Muscle layer of duodenum (tissue), 2 donors: ENCODE measurements around the gene FCAMR.

Source experiments
- H3K27ac ChIP-seq: one replicate; pipeline ENCODE4 v1.7.0; 2013; ENCODE audit warnings: mild to moderate bottlenecking, low read length
- H3K27me3 ChIP-seq: one replicate; pipeline ENCODE4 v1.7.0; 2013; ENCODE audit warnings: low read depth, mild to moderate bottlenecking, control low read depth, low read length
- H3K36me3 ChIP-seq, 2 donors: one replicate each; pipeline ENCODE4 v1.7.0; 2013; ENCODE audit warnings: low read length in 2 of 2, control low read depth in 1 of 2, mild to moderate bottlenecking in 1 of 2; ENCODE audit not compliant: insufficient read depth in 2 of 2, control insufficient read depth in 1 of 2
- H3K4me1 ChIP-seq, 2 donors: one replicate each; pipeline ENCODE4 v1.7.0; 2013; ENCODE audit warnings: low read length in 2 of 2, mild to moderate bottlenecking in 2 of 2, control low read depth in 1 of 2, moderate library complexity in 1 of 2; ENCODE audit not compliant: insufficient read depth in 2 of 2, control insufficient read depth in 1 of 2
- H3K4me3 ChIP-seq, 2 donors: one replicate each; pipeline ENCODE4 v1.7.0; 2013; ENCODE audit warnings: low read length in 2 of 2, low read depth in 1 of 2, mild to moderate bottlenecking in 1 of 2
- H3K9me3 ChIP-seq, 2 donors: one replicate each; pipeline ENCODE4 v1.7.0; 2013; ENCODE audit warnings: low read length in 2 of 2, control low read depth in 1 of 2, mild to moderate bottlenecking in 1 of 2; ENCODE audit not compliant: control insufficient read depth in 1 of 2
- donor health status: healthy.

Gene FCAMR, protein sequence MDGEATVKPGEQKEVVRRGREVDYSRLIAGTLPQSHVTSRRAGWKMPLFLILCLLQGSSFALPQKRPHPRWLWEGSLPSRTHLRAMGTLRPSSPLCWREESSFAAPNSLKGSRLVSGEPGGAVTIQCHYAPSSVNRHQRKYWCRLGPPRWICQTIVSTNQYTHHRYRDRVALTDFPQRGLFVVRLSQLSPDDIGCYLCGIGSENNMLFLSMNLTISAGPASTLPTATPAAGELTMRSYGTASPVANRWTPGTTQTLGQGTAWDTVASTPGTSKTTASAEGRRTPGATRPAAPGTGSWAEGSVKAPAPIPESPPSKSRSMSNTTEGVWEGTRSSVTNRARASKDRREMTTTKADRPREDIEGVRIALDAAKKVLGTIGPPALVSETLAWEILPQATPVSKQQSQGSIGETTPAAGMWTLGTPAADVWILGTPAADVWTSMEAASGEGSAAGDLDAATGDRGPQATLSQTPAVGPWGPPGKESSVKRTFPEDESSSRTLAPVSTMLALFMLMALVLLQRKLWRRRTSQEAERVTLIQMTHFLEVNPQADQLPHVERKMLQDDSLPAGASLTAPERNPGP

DNA sequence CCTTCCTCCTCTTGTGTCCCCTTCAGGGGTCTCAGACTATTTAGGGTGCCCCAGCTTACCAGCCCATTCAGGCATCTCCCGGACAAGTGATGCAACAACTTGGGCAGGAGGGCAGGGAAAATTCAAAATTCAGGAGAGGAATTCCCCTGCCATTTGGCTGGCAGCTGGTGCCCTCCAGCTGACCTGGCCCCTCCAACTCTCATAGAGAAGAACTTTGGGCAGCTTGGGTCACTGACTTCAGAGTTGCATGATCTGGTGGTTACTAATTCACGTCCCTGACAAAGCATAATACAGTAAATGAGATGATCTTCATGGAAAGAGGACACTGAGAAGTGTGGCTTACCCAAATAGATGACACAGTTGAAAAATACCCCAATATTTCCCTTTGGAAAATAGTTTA lies at the start of gene FCAMR:
Gene FCAMR, minus strand, starts transcription at position 15 of the 400 bp plus-strand sequence. CDS start 335 bp downstream, outside the sequence.
- Histone ChIP-seq H3K9me3 (no peaks in the 10 kb centered on the region), H3K27me3 (no peaks in the 10 kb centered on the region), H3K36me3 (no peaks in the 10 kb centered on the region), H3K4me1 (peaks cover 3 to 5% of the 10 kb centered on the region in 2 donors), H3K4me3 (no peak within 1 kb of the TSS), H3K27ac (peak within 1 kb of the TSS; percentile 19)

DNA sequence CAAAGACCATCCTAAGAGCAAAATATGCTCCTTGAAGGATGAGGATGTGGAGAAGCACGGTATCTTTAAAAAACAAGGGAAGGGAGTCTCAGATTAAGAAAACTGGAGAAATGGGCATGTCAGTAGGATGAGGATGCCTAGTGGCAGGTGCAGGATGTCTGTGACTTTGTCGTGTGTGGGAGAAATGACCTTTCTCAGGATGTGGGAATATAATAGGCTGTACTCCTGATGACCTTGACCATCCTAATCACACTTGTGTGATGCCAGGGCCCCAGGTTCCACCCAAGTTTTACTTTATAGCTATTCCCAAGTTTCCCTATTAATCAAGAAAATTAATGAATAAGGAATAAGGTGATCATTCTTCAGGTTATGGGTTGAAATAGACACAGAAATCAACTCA lies 49.4 kb upstream of the FCAMR start:
- Histone ChIP-seq H3K27ac (no peak overlapping the region), H3K9me3 (no peaks in the 10 kb centered on the region), H3K4me1 (peaks cover 2 to 3% of the 10 kb centered on the region in 2 donors), H3K27me3 (no peaks in the 10 kb centered on the region), H3K4me3 (no peak overlapping the region), H3K36me3 (no peaks in the 10 kb centered on the region)

DNA sequence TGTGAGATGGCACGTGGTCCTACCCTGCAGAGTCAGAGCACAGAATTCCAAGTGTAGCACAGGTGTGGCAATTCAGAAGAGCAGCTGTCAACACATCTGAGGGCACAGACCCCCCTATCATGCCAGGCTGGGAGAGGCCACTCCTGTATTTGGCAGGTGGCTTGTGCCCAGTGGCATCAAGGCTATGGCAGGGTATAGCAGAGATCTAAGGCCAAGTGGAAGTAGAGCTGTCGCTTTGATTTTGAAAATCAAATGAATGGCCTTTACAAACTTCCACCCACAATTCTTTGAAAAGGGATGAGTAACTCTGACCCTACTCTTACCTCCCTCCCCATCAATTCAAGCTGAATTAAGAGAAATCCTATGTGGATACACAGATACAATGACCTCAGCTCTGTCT lies 48.9 kb upstream of the FCAMR start:
- no peaks in the 10 kb centered on the region for H3K4me1 ChIP-seq
- H3K4me3 ChIP-seq: no peak overlapping the region
- no peaks in the 10 kb centered on the region for H3K27me3 ChIP-seq
- no peaks in the 10 kb centered on the region for H3K9me3 ChIP-seq
- no peaks in the 10 kb centered on the region for H3K36me3 ChIP-seq
- H3K27ac ChIP-seq: no peak overlapping the region

DNA sequence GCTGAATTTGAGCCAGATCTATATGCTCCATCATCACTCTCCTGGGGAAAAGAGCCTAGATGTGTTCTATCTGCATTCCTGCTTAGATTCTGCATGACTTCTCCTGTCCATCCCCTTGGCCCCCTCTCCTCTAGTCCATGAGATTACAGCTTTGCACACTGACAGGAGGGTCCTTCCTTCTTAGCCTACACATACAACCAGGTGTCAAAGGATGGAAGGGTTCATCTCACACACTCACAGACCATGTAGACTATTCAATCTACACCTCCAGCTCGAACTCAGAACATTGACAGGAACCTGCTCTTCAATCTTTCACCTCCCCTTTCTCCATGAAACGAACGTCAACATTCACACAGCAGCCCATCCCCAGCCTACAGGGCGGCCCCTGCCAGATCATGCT lies 48.4 kb upstream of the FCAMR start:
- Histone ChIP-seq H3K4me3 (no peak overlapping the region), H3K27ac (no peak overlapping the region)

DNA sequence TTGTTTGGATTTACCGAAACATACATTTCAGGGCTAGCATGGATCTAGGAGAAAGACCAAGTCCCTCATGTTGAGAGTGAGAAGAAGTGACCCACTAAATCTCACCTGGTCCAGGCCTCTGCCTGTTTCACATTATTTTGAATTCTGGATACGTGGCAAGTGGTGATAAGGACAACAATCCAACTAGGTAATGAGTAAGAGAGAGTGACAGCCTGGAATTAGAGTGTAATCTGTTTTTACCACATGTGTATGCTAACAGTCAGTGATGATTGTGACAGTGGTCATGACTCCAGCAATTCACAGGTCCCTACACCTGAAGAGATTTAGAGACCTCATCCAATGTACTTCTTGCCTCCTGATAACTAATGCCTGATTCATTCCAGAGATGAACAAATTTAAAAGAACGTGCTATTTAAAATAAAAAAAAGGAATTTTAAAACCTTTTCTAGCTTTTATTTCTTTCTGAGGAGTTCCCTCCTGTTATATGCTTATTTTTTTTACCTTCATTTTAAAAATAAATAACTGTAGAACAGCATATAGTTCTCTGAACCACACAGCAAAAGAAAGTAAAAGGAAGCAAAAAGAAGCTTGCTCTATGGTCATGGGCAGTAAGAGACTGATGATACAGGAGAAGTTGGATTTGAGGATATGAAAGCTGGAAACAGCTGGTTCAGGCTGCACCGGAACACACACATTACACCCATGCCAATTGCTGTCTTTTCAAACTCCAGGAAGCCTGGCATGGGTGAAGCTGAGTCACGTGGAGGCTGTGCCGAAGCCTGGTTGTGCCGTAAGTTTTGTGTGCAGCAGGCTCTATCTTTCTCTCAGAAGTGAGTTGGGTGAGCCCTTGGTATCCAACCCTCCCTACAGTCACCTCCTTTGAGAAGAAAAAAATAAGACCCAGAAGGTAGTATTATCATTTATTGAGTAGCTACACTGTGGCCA lies 47.6 kb upstream of the FCAMR start:
- Histone ChIP-seq H3K9me3 (no peaks in the 10 kb centered on the region), H3K4me1 (no peaks in the 10 kb centered on the region), H3K4me3 (no peak overlapping the region), H3K27ac (no peak overlapping the region), H3K27me3 (no peaks in the 10 kb centered on the region), H3K36me3 (no peaks in the 10 kb centered on the region)

More for the DNA sequence above, 48.4 kb upstream of the FCAMR start:
- Histone ChIP-seq H3K4me1 (no peaks in the 10 kb centered on the region), H3K27me3 (no peaks in the 10 kb centered on the region), H3K36me3 (no peaks in the 10 kb centered on the region), H3K9me3 (no peaks in the 10 kb centered on the region)

DNA sequence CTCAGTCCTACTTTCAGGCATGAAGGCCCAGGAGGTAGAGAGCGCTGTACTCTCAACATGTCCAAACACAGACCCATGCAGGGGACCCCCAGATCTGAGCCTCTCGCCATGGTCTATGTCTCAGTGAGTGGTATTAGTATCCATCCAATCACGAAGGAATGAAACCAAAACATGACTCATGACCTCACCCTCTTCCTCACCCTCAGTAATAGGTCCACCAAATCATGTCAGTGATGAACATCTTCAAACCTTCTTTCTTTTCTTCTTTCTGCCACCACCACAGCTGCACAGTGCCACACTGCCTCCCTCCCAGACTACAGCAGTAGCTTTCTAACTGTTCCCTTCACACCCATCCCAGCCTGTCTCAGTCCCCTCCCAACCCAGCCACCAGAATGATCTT lies 45.5 kb upstream of the FCAMR start:
- no peaks in the 10 kb centered on the region for H3K27me3 ChIP-seq
- H3K36me3 ChIP-seq: no peaks in the 10 kb centered on the region
- H3K4me1 ChIP-seq: no peaks in the 10 kb centered on the region
- no peak overlapping the region for H3K27ac ChIP-seq
- H3K9me3 ChIP-seq: no peaks in the 10 kb centered on the region
- no peak overlapping the region for H3K4me3 ChIP-seq

DNA sequence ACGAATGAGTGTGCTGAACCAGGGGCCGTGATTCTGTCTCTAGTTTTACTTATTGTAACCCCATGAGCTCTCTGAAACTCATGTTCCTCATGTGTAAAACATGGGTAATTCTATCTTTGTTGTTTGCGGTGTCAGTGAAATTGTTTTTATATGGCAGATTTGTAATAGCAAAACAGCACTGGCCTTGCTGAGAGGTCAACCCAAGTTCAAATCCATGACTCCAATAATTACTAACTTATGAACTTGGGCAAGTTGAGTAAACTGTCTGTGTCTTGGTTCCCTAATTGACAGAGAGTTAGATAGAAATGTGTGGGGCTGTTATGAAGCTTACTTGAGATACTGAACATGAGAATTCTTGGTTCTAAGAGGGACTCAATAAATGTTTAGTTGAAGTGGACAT lies 44.5 kb upstream of the FCAMR start:
- Histone ChIP-seq H3K9me3 (no peaks in the 10 kb centered on the region), H3K4me3 (no peak overlapping the region), H3K4me1 (no peaks in the 10 kb centered on the region), H3K36me3 (no peaks in the 10 kb centered on the region), H3K27me3 (no peaks in the 10 kb centered on the region), H3K27ac (no peak overlapping the region)

DNA sequence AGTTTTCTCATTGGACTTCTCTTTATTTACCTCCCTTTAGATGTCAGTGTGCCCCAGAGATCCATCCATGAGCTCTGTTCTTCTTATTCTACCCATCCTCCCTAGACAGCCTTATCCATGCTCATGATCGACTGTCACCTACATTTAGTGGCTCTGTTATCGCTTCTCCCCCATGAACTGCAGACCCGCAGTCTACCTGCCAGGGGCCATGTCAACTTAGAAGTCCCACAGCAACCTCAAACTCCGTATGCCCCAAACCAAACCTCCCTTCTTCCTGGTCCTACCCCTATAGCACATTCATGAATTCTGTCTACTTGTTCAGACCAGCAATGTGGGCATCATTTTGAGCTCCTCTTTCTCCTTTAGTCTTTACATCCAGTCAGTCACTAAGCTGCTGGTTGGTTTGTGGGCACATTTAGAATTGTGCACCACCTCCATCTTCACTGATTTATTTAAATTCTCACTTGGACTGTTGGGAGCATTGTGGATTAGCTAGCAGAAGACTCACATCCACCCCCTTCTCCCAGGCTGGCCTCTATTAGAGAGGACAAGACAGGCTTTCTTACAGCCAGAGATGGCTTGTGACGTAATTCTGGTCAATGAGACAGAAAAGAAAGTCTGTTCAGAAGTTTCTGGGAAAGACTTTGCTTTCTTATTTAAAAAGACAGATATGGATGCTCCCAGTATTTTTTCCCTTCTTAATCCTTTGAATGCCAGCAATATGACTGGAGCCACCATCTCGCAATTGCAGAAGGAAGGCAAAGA lies 43.2 kb upstream of the FCAMR start:
- H3K4me1 ChIP-seq: no peaks in the 10 kb centered on the region
- no peaks in the 10 kb centered on the region for H3K27me3 ChIP-seq
- no peak overlapping the region for H3K4me3 ChIP-seq
- no peak overlapping the region for H3K27ac ChIP-seq
- no peaks in the 10 kb centered on the region for H3K9me3 ChIP-seq
- H3K36me3 ChIP-seq: no peaks in the 10 kb centered on the region

DNA sequence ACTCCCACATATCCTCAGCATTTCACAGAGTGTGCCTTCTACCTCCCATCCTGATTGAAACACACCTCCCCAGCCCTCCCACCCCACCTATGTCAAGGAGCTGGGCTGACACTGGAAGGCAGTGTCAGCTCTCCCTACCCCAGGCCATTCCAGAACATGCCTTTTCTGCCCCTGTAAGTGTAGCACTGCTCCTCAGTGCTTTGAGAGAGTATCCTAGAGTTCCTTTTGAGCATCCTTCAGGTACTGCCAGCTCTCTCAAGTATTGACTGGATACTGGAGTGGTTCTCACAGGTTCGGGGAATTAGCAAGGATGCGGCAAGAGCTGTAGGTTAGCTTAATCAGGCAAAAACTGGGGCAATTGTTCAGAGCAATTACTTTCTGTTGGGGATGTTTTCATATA lies 40.5 kb upstream of the FCAMR start:
- Histone ChIP-seq H3K36me3 (no peaks in the 10 kb centered on the region), H3K27me3 (no peaks in the 10 kb centered on the region), H3K27ac (no peak overlapping the region), H3K9me3 (no peaks in the 10 kb centered on the region), H3K4me1 (peaks cover 0 to 3% of the 10 kb centered on the region in 2 donors), H3K4me3 (no peak overlapping the region)

DNA sequence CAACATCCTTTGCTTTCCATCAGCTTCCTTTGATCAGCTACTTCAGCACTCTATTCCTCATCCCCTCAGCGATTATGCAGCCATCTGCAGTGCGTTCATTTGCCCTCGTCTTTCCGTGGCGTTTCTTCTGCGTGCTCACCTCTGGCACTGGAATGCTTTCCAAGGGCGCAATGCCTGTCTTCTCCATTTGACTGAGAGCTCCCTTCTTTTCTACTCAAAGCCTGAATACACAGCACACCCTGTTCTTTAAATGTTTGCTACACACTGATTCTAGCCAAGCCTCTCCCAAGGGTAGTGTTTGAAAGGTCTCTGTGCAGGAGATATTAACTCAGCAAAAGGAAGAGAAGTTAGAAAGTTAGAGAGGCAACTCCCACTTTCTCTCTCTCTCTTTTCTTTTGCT lies 39.7 kb upstream of the FCAMR start:
- H3K4me3 ChIP-seq: no peak overlapping the region
- no peaks in the 10 kb centered on the region for H3K36me3 ChIP-seq
- H3K4me1 ChIP-seq: peaks cover 0 to 5% of the 10 kb centered on the region in 2 donors
- H3K27me3 ChIP-seq: no peaks in the 10 kb centered on the region
- H3K27ac ChIP-seq: peak overlapping the region; percentile 24
- H3K9me3 ChIP-seq: no peaks in the 10 kb centered on the region
